ENCODE results near the gene IFRD1. TPM values are rescaled to one million over a fixed set of nuclear protein-coding genes. Genes with fewer than 3 reads are reported as not detected.
"Not testable (repeated sequence)": the region's sequence is repeated elsewhere in the genome, so short reads cannot be mapped to it uniquely, and the experiment has no call there.

IFRD1 gene
- total RNA-seq, 2 donors from 2014 or later, result 269 to 276 TPM

GRCh38 chr7:112504093-112504695 lies 53.9 kb downstream of the IFRD1 start:
- peaks cover 3% of the 10 kb centered on the region for H3K36me3 Mint-ChIP-seq (ENCODE audit: low read depth)
- H3K9me3 ChIP-seq (ENCODE audit: control insufficient read depth, low read length, poor library complexity, severe bottlenecking), result no peaks in the 10 kb centered on the region
- H3K27ac Mint-ChIP-seq, result no peak overlapping the region
- no peak overlapping the region for H3K4me3 Mint-ChIP-seq
- H3K27me3 Mint-ChIP-seq, result peaks cover 67% of the 10 kb centered on the region
- no peaks in the 10 kb centered on the region for H3K4me1 Mint-ChIP-seq
- no peak for ATAC-seq
- no peak for DNase-seq

GRCh38 chr7:112505495-112505894 lies 55.2 kb downstream of the IFRD1 start:
- Mint-ChIP-seq H3K27ac (no peak overlapping the region), H3K4me1 (no peaks in the 10 kb centered on the region), H3K36me3 (ENCODE audit: low read depth) (no peaks in the 10 kb centered on the region), H3K4me3 (no peak overlapping the region), H3K27me3 (peaks cover 63% of the 10 kb centered on the region)
- no peak for DNase-seq
- no peak for ATAC-seq
- H3K9me3 ChIP-seq (ENCODE audit: control insufficient read depth, low read length, poor library complexity, severe bottlenecking), result no peaks in the 10 kb centered on the region

GRCh38 chr7:112508404-112508803 lies 58.1 kb downstream of the IFRD1 start:
- DNase-seq (no peak), ATAC-seq (no peak)
- Mint-ChIP-seq H3K4me3 (no peak overlapping the region), H3K36me3 (ENCODE audit: low read depth) (no peaks in the 10 kb centered on the region), H3K27ac (no peak overlapping the region), H3K4me1 (no peaks in the 10 kb centered on the region), H3K27me3 (peaks cover 58% of the 10 kb centered on the region)
- no peaks in the 10 kb centered on the region for H3K9me3 ChIP-seq (ENCODE audit: control insufficient read depth, low read length, poor library complexity, severe bottlenecking)

- H3K27ac Mint-ChIP-seq, result no peak overlapping the region
- no peaks in the 10 kb centered on the region for H3K4me1 Mint-ChIP-seq
- H3K36me3 Mint-ChIP-seq (ENCODE audit: low read depth), result no peaks in the 10 kb centered on the region
- ATAC-seq, result no peak
- no peak overlapping the region for H3K4me3 Mint-ChIP-seq
- peaks cover 58% of the 10 kb centered on the region for H3K27me3 Mint-ChIP-seq
- DNase-seq, result no peak
- no peaks in the 10 kb centered on the region for H3K9me3 ChIP-seq (ENCODE audit: control insufficient read depth, low read length, poor library complexity, severe bottlenecking)
Observed at GRCh38 chr7:112509402-112509801, 59.1 kb downstream of the IFRD1 start.

- Mint-ChIP-seq H3K36me3 (ENCODE audit: low read depth) (no peaks in the 10 kb centered on the region), H3K4me1 (no peaks in the 10 kb centered on the region), H3K27me3 (peaks cover 52% of the 10 kb centered on the region), H3K27ac (no peak overlapping the region), H3K4me3 (no peak overlapping the region)
- DNase-seq (no peak), ATAC-seq (no peak)
- H3K9me3 ChIP-seq (ENCODE audit: control insufficient read depth, low read length, poor library complexity, severe bottlenecking), result no peaks in the 10 kb centered on the region
Observed at GRCh38 chr7:112510001-112510742, 59.9 kb downstream of the IFRD1 start.

- H3K27me3 Mint-ChIP-seq, result peaks cover 52% of the 10 kb centered on the region
- H3K4me3 Mint-ChIP-seq, result no peak overlapping the region
- no peaks in the 10 kb centered on the region for H3K9me3 ChIP-seq (ENCODE audit: control insufficient read depth, low read length, poor library complexity, severe bottlenecking)
- no peaks in the 10 kb centered on the region for H3K36me3 Mint-ChIP-seq (ENCODE audit: low read depth)
- DNase-seq (no peak), ATAC-seq (no peak)
- no peak overlapping the region for H3K27ac Mint-ChIP-seq
- H3K4me1 Mint-ChIP-seq, result no peaks in the 10 kb centered on the region
Observed at GRCh38 chr7:112510743-112511110, 60.5 kb downstream of the IFRD1 start.

- Mint-ChIP-seq H3K4me1 (no peaks in the 10 kb centered on the region), H3K36me3 (ENCODE audit: low read depth) (no peaks in the 10 kb centered on the region), H3K27ac (no peak overlapping the region), H3K4me3 (no peak overlapping the region), H3K27me3 (peaks cover 61% of the 10 kb centered on the region)
- ATAC-seq (no peak), DNase-seq (no peak)
- no peaks in the 10 kb centered on the region for H3K9me3 ChIP-seq (ENCODE audit: control insufficient read depth, low read length, poor library complexity, severe bottlenecking)
Observed at GRCh38 chr7:112511451-112512202, 61.4 kb downstream of the IFRD1 start.

- Mint-ChIP-seq H3K36me3 (ENCODE audit: low read depth) (no peaks in the 10 kb centered on the region), H3K4me1 (no peaks in the 10 kb centered on the region), H3K27ac (no peak overlapping the region), H3K27me3 (peaks cover 65% of the 10 kb centered on the region), H3K4me3 (no peak overlapping the region)
- H3K9me3 ChIP-seq (ENCODE audit: control insufficient read depth, low read length, poor library complexity, severe bottlenecking), result no peaks in the 10 kb centered on the region
- no peak for ATAC-seq
- DNase-seq, result no peak
Observed at GRCh38 chr7:112512451-112513210, 62.4 kb downstream of the IFRD1 start.

- H3K4me3 Mint-ChIP-seq, result no peak overlapping the region
- H3K9me3 ChIP-seq (ENCODE audit: control insufficient read depth, low read length, poor library complexity, severe bottlenecking), result no peaks in the 10 kb centered on the region
- ATAC-seq (no peak), DNase-seq (no peak)
- no peak overlapping the region for H3K27ac Mint-ChIP-seq
- H3K36me3 Mint-ChIP-seq (ENCODE audit: low read depth), result peaks cover 3% of the 10 kb centered on the region
- no peaks in the 10 kb centered on the region for H3K4me1 Mint-ChIP-seq
- H3K27me3 Mint-ChIP-seq, result peaks cover 70% of the 10 kb centered on the region
Observed at GRCh38 chr7:112515989-112516388, 65.7 kb downstream of the IFRD1 start.

- H3K4me1 Mint-ChIP-seq; DNase-seq; H3K27ac Mint-ChIP-seq; H3K36me3 Mint-ChIP-seq (ENCODE audit: low read depth); H3K4me3 Mint-ChIP-seq; H3K9me3 ChIP-seq (ENCODE audit: control insufficient read depth, low read length, poor library complexity, severe bottlenecking); ATAC-seq: not testable (repeated sequence)
- peaks cover 69% of the 10 kb centered on the region for H3K27me3 Mint-ChIP-seq
Observed at GRCh38 chr7:112516418-112516817, 66.2 kb downstream of the IFRD1 start.

- peaks cover 69% of the 10 kb centered on the region for H3K27me3 Mint-ChIP-seq
- no peak overlapping the region for H3K4me3 Mint-ChIP-seq
- no peaks in the 10 kb centered on the region for H3K9me3 ChIP-seq (ENCODE audit: control insufficient read depth, low read length, poor library complexity, severe bottlenecking)
- peaks cover 3% of the 10 kb centered on the region for H3K36me3 Mint-ChIP-seq (ENCODE audit: low read depth)
- no peaks in the 10 kb centered on the region for H3K4me1 Mint-ChIP-seq
- DNase-seq (no peak), ATAC-seq (no peak)
- peak overlapping the region; percentile 61 for H3K27ac Mint-ChIP-seq
Observed at GRCh38 chr7:112517487-112517886, 67.2 kb downstream of the IFRD1 start.

GRCh38 chr7:112520787-112521186 lies 70.5 kb downstream of the IFRD1 start:
- no peaks in the 10 kb centered on the region for H3K9me3 ChIP-seq (ENCODE audit: control insufficient read depth, low read length, poor library complexity, severe bottlenecking)
- Mint-ChIP-seq H3K4me3 (no peak overlapping the region), H3K36me3 (ENCODE audit: low read depth) (peaks cover 3% of the 10 kb centered on the region), H3K4me1 (no peaks in the 10 kb centered on the region), H3K27ac (no peak overlapping the region), H3K27me3 (peaks cover 59% of the 10 kb centered on the region)
- DNase-seq, result no peak
- ATAC-seq, result no peak

- H3K4me1 Mint-ChIP-seq, result no peaks in the 10 kb centered on the region
- DNase-seq (no peak), ATAC-seq (no peak)
- H3K27me3 Mint-ChIP-seq, result peaks cover 57% of the 10 kb centered on the region
- H3K4me3 Mint-ChIP-seq, result no peak overlapping the region
- peaks cover 3% of the 10 kb centered on the region for H3K36me3 Mint-ChIP-seq (ENCODE audit: low read depth)
- H3K9me3 ChIP-seq (ENCODE audit: control insufficient read depth, low read length, poor library complexity, severe bottlenecking), result no peaks in the 10 kb centered on the region
- no peak overlapping the region for H3K27ac Mint-ChIP-seq
Observed at GRCh38 chr7:112521942-112522341, 71.7 kb downstream of the IFRD1 start.
